Measurements from ENCODE around the gene SPDYE1.

Gene SPDYE1

GRCh38 chr7:44059219-44060090, 61.8 kb downstream of the SPDYE1 start:
- Histone ChIP-seq H3K9me3 (ENCODE audit: insufficient read depth, low read depth, low read length) (no peaks in the 10 kb centered on the region), H3K27ac (ENCODE audit: low read length) (no peak overlapping the region), H3K4me3 (ENCODE audit: low read length) (no peak overlapping the region), H3K27me3 (ENCODE audit: insufficient read depth, low read length) (no peaks in the 10 kb centered on the region), H3K36me3 (ENCODE audit: insufficient read depth, low read depth, low read length) (peaks cover 64% of the 10 kb centered on the region), H3K9ac (ENCODE audit: low read depth, low read length) (no peak overlapping the region), H3K4me1 (ENCODE audit: insufficient read depth, low read length) (peaks cover 3% of the 10 kb centered on the region; the same call in 1 of the 2 replicates)
